ENCODE results near the gene CBL. TPM values are rescaled to one million over a fixed set of nuclear protein-coding genes. Genes with fewer than 3 reads are reported as not detected.

CBL gene
- total RNA-seq = 10 to 100 TPM; 18.1 to 27.4 (median 22.2) TPM

DNA sequence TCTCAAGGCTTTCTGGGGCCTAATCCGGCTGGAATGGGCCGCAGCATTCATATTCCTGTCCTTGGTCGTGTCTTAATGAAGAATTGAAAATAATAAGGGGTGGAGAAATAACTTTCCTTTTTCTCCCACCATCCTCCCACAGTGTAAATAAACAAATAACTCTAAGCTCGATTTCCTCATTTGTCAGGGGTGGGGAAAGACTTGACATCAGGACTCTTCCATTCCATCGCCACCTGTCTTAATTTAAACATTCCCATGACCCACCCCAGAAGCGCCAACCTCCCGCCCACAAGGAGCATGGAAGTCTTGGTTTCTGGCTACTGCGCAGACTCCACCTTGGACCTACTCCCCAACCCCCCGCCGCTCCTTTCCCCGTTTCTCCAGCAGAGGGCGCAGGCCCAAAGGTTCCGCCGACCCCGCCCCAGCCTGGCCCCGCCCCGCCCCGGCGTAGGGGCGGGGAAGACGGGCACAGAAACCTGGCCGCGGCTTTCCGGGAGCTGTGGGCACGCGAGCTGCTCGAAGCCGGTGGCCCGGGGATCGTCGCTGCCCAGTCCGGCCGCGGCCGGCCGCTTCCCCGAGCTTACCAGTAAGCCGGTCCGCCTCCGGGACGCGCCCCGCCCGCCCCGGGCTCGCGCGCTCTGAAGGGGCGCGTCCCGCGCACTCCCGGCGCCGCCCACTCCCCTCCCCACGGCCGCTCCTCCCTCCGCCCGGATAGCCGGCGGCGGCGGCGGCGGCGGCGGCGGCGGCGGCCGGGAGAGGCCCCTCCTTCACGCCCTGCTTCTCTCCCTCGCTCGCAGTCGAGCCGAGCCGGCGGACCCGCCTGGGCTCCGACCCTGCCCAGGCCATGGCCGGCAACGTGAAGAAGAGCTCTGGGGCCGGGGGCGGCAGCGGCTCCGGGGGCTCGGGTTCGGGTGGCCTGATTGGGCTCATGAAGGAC, at the start of gene CBL:
CBL (plus strand) TSS at position 766 of the 937 bp plus-strand sequence; CDS start at position 845, 79 bp downstream.
- TF ChIP-seq, protein P1, sequence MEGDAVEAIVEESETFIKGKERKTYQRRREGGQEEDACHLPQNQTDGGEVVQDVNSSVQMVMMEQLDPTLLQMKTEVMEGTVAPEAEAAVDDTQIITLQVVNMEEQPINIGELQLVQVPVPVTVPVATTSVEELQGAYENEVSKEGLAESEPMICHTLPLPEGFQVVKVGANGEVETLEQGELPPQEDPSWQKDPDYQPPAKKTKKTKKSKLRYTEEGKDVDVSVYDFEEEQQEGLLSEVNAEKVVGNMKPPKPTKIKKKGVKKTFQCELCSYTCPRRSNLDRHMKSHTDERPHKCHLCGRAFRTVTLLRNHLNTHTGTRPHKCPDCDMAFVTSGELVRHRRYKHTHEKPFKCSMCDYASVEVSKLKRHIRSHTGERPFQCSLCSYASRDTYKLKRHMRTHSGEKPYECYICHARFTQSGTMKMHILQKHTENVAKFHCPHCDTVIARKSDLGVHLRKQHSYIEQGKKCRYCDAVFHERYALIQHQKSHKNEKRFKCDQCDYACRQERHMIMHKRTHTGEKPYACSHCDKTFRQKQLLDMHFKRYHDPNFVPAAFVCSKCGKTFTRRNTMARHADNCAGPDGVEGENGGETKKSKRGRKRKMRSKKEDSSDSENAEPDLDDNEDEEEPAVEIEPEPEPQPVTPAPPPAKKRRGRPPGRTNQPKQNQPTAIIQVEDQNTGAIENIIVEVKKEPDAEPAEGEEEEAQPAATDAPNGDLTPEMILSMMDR (IDR thresholded peaks at IDR 0.05; ENCODE audit: low read depth) = no peak

DNA sequence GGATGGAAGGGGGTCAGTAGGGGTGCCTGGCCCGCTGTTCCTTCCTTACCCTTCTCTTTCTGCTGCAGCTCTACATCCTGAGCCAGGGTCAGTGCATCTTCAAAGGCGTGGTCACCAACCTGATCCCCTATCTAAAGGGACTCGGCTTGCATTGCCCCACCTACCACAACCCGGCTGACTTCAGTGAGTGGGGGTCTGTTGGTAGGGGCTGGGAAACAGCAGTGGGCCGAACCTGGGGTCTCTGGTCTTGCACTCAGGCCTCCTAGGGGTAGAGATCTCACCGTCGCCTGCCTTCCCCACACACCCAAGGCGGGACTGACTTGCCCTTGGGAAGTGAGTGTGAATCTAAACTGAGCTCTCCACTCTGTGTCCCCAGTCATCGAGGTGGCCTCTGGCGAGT, 49.6 kb upstream of the CBL start:
- TF ChIP-seq, protein P1 (IDR thresholded peaks at IDR 0.05; ENCODE audit: low read depth) = no peak

DNA sequence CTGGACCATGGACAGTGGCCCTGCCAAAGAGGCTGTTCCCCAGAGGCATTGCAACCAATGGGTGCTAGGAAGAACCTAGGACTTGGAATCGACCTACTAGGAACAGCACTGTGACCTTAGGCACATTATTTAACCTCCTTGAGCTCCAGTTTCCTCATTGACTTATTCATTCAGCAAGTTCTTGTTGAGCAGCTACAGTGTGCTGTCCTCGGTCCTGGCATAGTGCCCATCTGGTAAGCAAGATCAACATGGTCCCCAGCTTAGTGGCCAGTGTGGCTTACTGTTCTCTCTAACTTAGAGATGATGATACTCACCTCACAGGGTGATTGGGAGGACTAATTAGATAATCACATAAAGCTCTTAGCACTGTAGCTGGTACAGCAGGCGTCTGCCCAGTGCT, 49.1 kb upstream of the CBL start:
- TF ChIP-seq, protein P1 (IDR thresholded peaks at IDR 0.05; ENCODE audit: low read depth) = no peak

DNA sequence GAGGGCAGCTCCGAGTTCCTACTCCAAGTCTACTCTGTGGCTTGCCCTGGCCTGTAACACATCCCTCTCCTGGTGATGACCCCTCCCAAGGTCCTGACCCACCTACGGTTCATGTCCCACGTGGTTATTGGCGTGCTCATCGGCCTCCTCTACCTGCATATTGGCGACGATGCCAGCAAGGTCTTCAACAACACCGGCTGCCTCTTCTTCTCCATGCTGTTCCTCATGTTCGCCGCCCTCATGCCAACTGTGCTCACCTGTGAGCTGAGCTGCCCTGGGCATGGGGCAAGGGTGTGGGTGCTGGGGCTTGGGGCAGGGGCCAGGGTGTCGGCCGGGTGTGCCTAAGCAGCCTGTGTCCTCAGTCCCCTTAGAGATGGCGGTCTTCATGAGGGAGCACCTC, 47.7 kb upstream of the CBL start:
- TF ChIP-seq, protein P1 (IDR thresholded peaks at IDR 0.05; ENCODE audit: low read depth) = no peak

DNA sequence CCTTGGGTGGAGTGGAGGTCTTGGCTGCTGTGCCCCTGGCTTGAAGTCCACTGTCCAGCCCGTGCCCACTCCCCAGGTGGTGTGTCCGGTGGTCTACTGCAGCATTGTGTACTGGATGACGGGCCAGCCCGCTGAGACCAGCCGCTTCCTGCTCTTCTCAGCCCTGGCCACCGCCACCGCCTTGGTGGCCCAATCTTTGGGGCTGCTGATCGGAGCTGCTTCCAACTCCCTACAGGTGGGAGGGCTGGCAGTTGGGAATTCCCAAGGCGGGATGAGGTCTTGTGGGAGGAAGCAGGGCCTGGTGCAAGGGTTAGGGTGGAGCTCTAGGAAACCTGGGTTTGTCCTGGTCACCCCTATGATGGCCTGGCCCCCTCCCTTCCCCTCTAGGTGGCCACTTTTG, 46.0 kb upstream of the CBL start:
- TF ChIP-seq, protein P1 (IDR thresholded peaks at IDR 0.05; ENCODE audit: low read depth) = no peak

DNA sequence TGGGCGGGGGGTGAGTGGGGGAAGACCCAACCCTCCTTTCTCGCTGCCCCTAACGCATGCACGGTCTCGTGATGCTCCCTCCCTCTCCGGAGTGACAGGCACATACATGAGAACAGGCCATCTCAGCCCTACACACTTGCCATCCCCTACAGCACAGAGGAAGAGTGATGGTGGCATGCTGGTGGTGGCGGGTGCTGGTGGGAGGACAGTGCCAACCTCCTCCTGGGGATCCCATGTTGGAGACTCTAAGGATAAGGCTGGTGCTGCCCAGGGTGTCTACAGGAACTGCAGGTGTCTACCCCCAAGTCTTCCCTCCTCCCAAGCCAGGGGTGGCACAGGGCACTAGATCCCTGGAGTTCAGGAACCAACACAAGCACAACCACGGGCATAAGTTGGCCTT, 44.3 kb upstream of the CBL start:
- TF ChIP-seq, protein P1 (IDR thresholded peaks at IDR 0.05; ENCODE audit: low read depth) = no peak

DNA sequence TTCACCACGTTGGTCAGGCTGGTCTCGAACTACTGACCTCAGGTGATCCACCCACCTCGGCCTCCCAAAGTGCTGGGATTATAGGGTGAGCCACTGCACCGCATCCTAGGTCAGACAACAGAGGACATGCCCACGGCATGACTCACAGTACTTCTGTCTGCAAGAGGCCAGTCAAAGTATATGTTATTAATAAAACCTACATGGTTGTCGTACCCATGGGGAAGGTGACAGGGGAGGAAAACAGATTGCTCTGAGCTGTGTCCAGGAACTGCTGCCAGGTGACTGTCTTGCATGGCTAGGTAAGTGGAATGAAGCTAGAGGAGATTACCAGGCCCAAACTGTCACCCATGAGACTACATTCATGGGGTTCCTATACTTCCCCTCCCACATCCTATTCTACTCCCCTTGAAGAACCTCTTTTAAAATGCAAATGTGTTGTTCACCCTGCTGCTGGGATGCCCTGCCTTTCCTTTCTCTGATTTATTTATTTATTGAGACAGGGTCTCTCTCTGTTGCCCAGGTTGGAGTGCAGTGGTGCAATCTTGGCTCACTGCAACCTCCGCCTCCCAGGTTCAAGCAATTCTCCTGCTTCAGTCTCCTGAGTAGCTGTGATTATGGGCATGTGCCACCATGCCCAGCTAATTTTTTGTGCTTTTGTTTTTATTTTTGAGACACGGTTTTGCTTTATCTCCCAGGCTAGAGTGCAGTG, 39.6 kb upstream of the CBL start:
- TF ChIP-seq, protein P1 (IDR thresholded peaks at IDR 0.05; ENCODE audit: low read depth) = no peak
